GM23338 (cell line): ENCODE data around the gene HEYL.

Experiments used
- CTCF ChIP-seq, 2 experiments: fragments of 200-600 bp in 1 of 2; sonication (generic) in 1 of 2; conservative IDR thresholded peaks; 2 replicates each; pipeline versions ENCODE4 v1.5.1 to v1.6.1; 2016 to 2017; ENCODE audit warnings: antibody characterized with exemption in 2 of 2, low read depth in 2 of 2, mild to moderate bottlenecking in 2 of 2, moderate library complexity in 1 of 2
- EZH2phosphoT487 ChIP-seq: fragments of 200-600 bp; sonication (generic); IDR thresholded peaks from one replicate; pipeline ENCODE4 v1.8.1; 2018; ENCODE audit warnings: antibody characterized with exemption; ENCODE audit not compliant: unreplicated experiment

GRCh38 chr1:39575191-39576015 is 64.0 kb downstream of the HEYL start:
- TF ChIP-seq CTCF (conservative IDR thresholded peaks at IDR 0.05; ENCODE audit: low read depth in 2 of 2) (no peak), EZH2phosphoT487 (no peak)
